ENCODE measurements around the gene RALGDS. TPM values are rescaled to one million over a fixed set of nuclear protein-coding genes. Genes with fewer than 3 reads are reported as not detected.

RALGDS gene
- total and polyA plus RNA-seq, 2 of the 13 experiments (the other 11 are each of a cell fraction or from before 2014, with no cell fraction given) = 12.9 to 25.5 TPM

GRCh38 chr9:133140606-133141005, 19.6 kb upstream of the RALGDS start:
- CTCF ChIA-PET (ENCODE audit: low intra/inter-chr PET ratio, low total read pairs) = no interaction called here
- BruUV-seq (replicated peaks) = no TSS peak
- intact Hi-C loops (cut with micrococcal nuclease; ENCODE audit: unreplicated experiment) = no loop called here

GRCh38 chr9:133140174-133140505, 19.1 kb upstream of the RALGDS start:
- no peaks in the 10 kb centered on the region for H3K27me3 ChIP-seq (ENCODE audit: control insufficient read depth in 1 of 2, insufficient read depth in 2 of 2, low read length in 2 of 2)
- FAIRE-seq = no peak
- in situ Hi-C loops (cut with HindIII; ENCODE audit: extremely low pct_ligation_motif_present, low pct_unique_long_range_greater_than_20kb) (loop anchor here (10.0 kb wide), 1 partner anchor 95 kb away; no protein-coding TSS in a partner anchor), intact Hi-C loops (cut with micrococcal nuclease; ENCODE audit: unreplicated experiment) (no loop called here)
- ChIA-PET POLR2A (no interaction called here), CTCF (ENCODE audit: low intra/inter-chr PET ratio, low total read pairs) (no interaction called here)
- no peak for DNase-seq (ENCODE audit: low spot score)
- no peak overlapping the region for H3K9ac ChIP-seq (ENCODE audit: insufficient read depth, low read depth, low read length)
- BruUV-seq (replicated peaks) = no TSS peak
- no peak overlapping the region for H3K27ac ChIP-seq (ENCODE audit: extremely low read length, insufficient read depth, low read length)
- no peaks in the 10 kb centered on the region for H3K9me3 ChIP-seq (ENCODE audit: low read length)
- no peak overlapping the region for H2AFZ ChIP-seq (ENCODE audit: low read length)
- H4K20me1 ChIP-seq (ENCODE audit: insufficient read depth, low read length) = peaks cover 7% of the 10 kb centered on the region; the same call in 1 of the 2 replicates
- peaks cover 57% of the 10 kb centered on the region for H3K4me1 ChIP-seq (ENCODE audit: insufficient read depth, low read length)
- no peak overlapping the region for H3K4me3 ChIP-seq (replicated peaks in 1 of 3; ENCODE audit: insufficient read depth in 1 of 3, low read depth in 2 of 3, low read length in 3 of 3)
- WGBS (ENCODE audit: low lambda C conversion rate) = 18% methylated on average over 3 of the region's 4 CpGs
- peak overlapping the region; percentile 19; the same call in 1 of the 2 replicates for H3K4me2 ChIP-seq (ENCODE audit: low read depth, low read length)
- ATAC-seq = no peak
- H3K36me3 ChIP-seq (replicated peaks in 1 of 2; ENCODE audit: control insufficient read depth in 1 of 2, insufficient read depth in 2 of 2, low read length in 2 of 2) = no peaks in the 10 kb centered on the region
- H3K79me2 ChIP-seq (ENCODE audit: insufficient read depth, low read length) = peaks cover 5% of the 10 kb centered on the region
- TF ChIP-seq DBP (CRISPR knock-in tag; IDR thresholded peaks at IDR 0.05; ENCODE audit: not compliant biosample characterization) = no peak
- peak; percentile 46; the same call in 1 of the 2 replicates for TF ChIP-seq ZBTB42 (CRISPR knock-in tag; IDR thresholded peaks at IDR 0.05)
- TF ChIP-seq ZSCAN9 (CRISPR knock-in tag; IDR thresholded peaks at IDR 0.05; ENCODE audit: borderline replicate concordance) = no peak
- TF ChIP-seq CENPT (CRISPR knock-in tag; IDR thresholded peaks at IDR 0.05; ENCODE audit: low read depth) = no peak
- TF ChIP-seq THAP11 (CRISPR knock-in tag; IDR thresholded peaks at IDR 0.05) = no peak
- TF ChIP-seq JUN (CRISPR knock-in tag; IDR thresholded peaks at IDR 0.05) = no peak
- no peak for TF ChIP-seq ZBTB25 (CRISPR knock-in tag; IDR thresholded peaks at IDR 0.05)
- TF ChIP-seq HNF4A (CRISPR knock-in tag; IDR thresholded peaks at IDR 0.05) = peak; percentile 57
- TF ChIP-seq MYNN (CRISPR knock-in tag; IDR thresholded peaks at IDR 0.05; ENCODE audit: low read depth) = no peak
- no peak for TF ChIP-seq ZNF790 (CRISPR knock-in tag; IDR thresholded peaks at IDR 0.05; ENCODE audit: borderline replicate concordance)
- no peak for TF ChIP-seq SP1 (IDR thresholded peaks at IDR 0.05)
- no peak for TF ChIP-seq SP1 (CRISPR knock-in tag; IDR thresholded peaks at IDR 0.05)

More at GRCh38 chr9:133140606-133141005, 19.6 kb upstream of the RALGDS start:
- ATAC-seq (no peak), DNase-seq (ENCODE audit: low spot score) (no peak), FAIRE-seq (no peak)
- no peak overlapping the region for H3K9ac ChIP-seq (ENCODE audit: insufficient read depth, low read depth, low read length)
- TF ChIP-seq HNRNPL (IDR thresholded peaks at IDR 0.05; ENCODE audit: low read depth, low read length) = 0 out of 2 replicates have a peak, but pooled peaks have one; percentile 21
- no peak for TF ChIP-seq MNT (IDR thresholded peaks at IDR 0.05)
- TF ChIP-seq ZNF501 (CRISPR knock-in tag; IDR thresholded peaks at IDR 0.05) = no peak
- TF ChIP-seq ZNF577 (CRISPR knock-in tag; IDR thresholded peaks at IDR 0.05; ENCODE audit: borderline replicate concordance, low read depth) = no peak
- no peak for TF ChIP-seq NCOA1 (CRISPR knock-in tag; IDR thresholded peaks at IDR 0.05)
- TF ChIP-seq KDM2A (CRISPR knock-in tag; IDR thresholded peaks at IDR 0.05; ENCODE audit: borderline replicate concordance, low read depth) = no peak
- no peaks in the 10 kb centered on the region for H3K9me3 ChIP-seq (ENCODE audit: low read length)
- H3K4me3 ChIP-seq (replicated peaks in 1 of 3; ENCODE audit: insufficient read depth in 1 of 3, low read depth in 2 of 3, low read length in 3 of 3) = no peak overlapping the region
- peaks cover 7% of the 10 kb centered on the region; the same call in 1 of the 2 replicates for H4K20me1 ChIP-seq (ENCODE audit: insufficient read depth, low read length)
- in situ Hi-C loops (cut with HindIII; ENCODE audit: extremely low pct_ligation_motif_present, low pct_unique_long_range_greater_than_20kb) = loop anchor here (10.0 kb wide), 1 partner anchor 96 kb away; no protein-coding TSS in a partner anchor
- no peak overlapping the region for H3K27ac ChIP-seq (ENCODE audit: extremely low read length, insufficient read depth, low read length)
- POLR2A ChIA-PET = no interaction called here
- no peak overlapping the region for H3K4me2 ChIP-seq (ENCODE audit: low read depth, low read length)
- no peak overlapping the region for H2AFZ ChIP-seq (ENCODE audit: low read length)
- H3K79me2 ChIP-seq (ENCODE audit: insufficient read depth, low read length) = peaks cover 3% of the 10 kb centered on the region
- WGBS (ENCODE audit: low lambda C conversion rate) = 81% methylated on average over 10 of the region's 14 CpGs
- H3K27me3 ChIP-seq (ENCODE audit: control insufficient read depth in 1 of 2, insufficient read depth in 2 of 2, low read length in 2 of 2) = no peaks in the 10 kb centered on the region
- H3K4me1 ChIP-seq (ENCODE audit: insufficient read depth, low read length) = peaks cover 55% of the 10 kb centered on the region
- no peaks in the 10 kb centered on the region for H3K36me3 ChIP-seq (replicated peaks in 1 of 2; ENCODE audit: control insufficient read depth in 1 of 2, insufficient read depth in 2 of 2, low read length in 2 of 2)
